ENCODE data around the gene KIF13A.

- no peak for TF ChIP-seq POLR2A (IDR thresholded peaks at IDR 0.05)
- TF ChIP-seq CTCF (IDR thresholded peaks at IDR 0.05): no peak
- TF ChIP-seq POLR2AphosphoS5 (IDR thresholded peaks at IDR 0.05): no peak
Observed at GRCh38 chr6:17905611-17906592, 81.5 kb downstream of the KIF13A start.

Data from prostate gland (tissue), 2 donors.